Neural cell (in vitro differentiated cells): Measurements from ENCODE around the gene TDRD6. TPM values are rescaled to one million over a fixed set of nuclear protein-coding genes. Genes with fewer than 3 reads are reported as not detected.

Source experiments
- H2AFZ ChIP-seq: fragments of 200-600, 300-800 bp; sonication (generic), shearing (Covaris generic); 2 replicates; pipeline ENCODE4 v1.6.0; 2014; ENCODE audit warnings: low read depth, mild to moderate bottlenecking, antibody characterized with exemption, low read length, moderate library complexity
- H3F3A ChIP-seq: fragments of 200-600 bp; shearing (Covaris generic); 2 replicates; pipeline ENCODE4 v1.6.1; 2016; ENCODE audit warnings: mild to moderate bottlenecking, moderate library complexity, mixed read lengths, antibody characterized with exemption, low read length; ENCODE audit not compliant: insufficient read depth, poor library complexity, severe bottlenecking
- H3K27ac ChIP-seq: fragments of 200-600, 300-800 bp; sonication (generic), shearing (Covaris generic); 2 replicates; pipeline ENCODE4 v1.5.1; 2014; ENCODE audit warnings: mild to moderate bottlenecking, low read length, moderate library complexity
- H3K27me3 ChIP-seq: fragments of 300-800, 200-600 bp; sonication (generic), shearing (Covaris generic); 2 replicates; pipeline ENCODE4 v1.6.0; 2014; ENCODE audit warnings: mild to moderate bottlenecking, low read depth, low read length, moderate library complexity; ENCODE audit not compliant: insufficient read depth
- H3K36me3 ChIP-seq: fragments of 300-800, 200-600 bp; sonication (generic), shearing (Covaris generic); 2 replicates; pipeline ENCODE4 v1.5.1; 2014; ENCODE audit warnings: mild to moderate bottlenecking, antibody characterized with exemption, low read length, moderate library complexity; ENCODE audit not compliant: insufficient read depth
- H3K4me2 ChIP-seq: fragments of 300-800, 200-600 bp; sonication (generic), shearing (Covaris generic); 2 replicates; pipeline ENCODE4 v1.6.0; 2014; ENCODE audit warnings: mild to moderate bottlenecking, low read length
- H3K4me3 ChIP-seq: fragments of 300-800, 200-600 bp; sonication (generic), shearing (Covaris generic); 2 replicates; pipeline ENCODE4 v1.5.1; 2014; ENCODE audit warnings: mild to moderate bottlenecking, low read length, moderate library complexity
- H3K79me2 ChIP-seq: fragments of 200-600 bp; shearing (Covaris generic); replicated peaks from 2 replicates; pipeline ENCODE4 v1.6.0; 2014; ENCODE audit warnings: mild to moderate bottlenecking, low read length, moderate library complexity; ENCODE audit not compliant: insufficient read depth
- H3K9ac ChIP-seq: fragments of 300-800, 200-600 bp; sonication (generic), shearing (Covaris generic); 2 replicates; pipeline ENCODE4 v1.6.1; 2016; ENCODE audit warnings: mild to moderate bottlenecking, low read length, mixed read lengths
- H3K9me2 ChIP-seq: fragments of 200-600 bp; shearing (Covaris generic); 2 replicates; pipeline ENCODE4 v1.6.1; 2016; ENCODE audit warnings: mild to moderate bottlenecking, low read length, mixed read lengths; ENCODE audit not compliant: insufficient read depth
- H3K9me3 ChIP-seq: fragments of 200-600, 300-800 bp; sonication (generic), shearing (Covaris generic); 2 replicates; pipeline ENCODE4 v1.6.1; 2016; ENCODE audit warnings: mild to moderate bottlenecking, mixed run types, low read length, moderate library complexity, mixed read lengths
- H4K20me1 ChIP-seq: fragments of 200-600 bp; shearing (Covaris generic); 2 replicates; pipeline ENCODE4 v1.6.1; 2016; ENCODE audit warnings: mild to moderate bottlenecking, mixed run types; ENCODE audit not compliant: insufficient read depth
- EP300 ChIP-seq: fragments of 450-650 bp; conservative IDR thresholded peaks from 2 replicates; pipeline ENCODE4 v1.6.1; 2014; ENCODE audit warnings: antibody characterized with exemption, mild to moderate bottlenecking, moderate library complexity; ENCODE audit not compliant: poor library complexity, severe bottlenecking
- EZH2 ChIP-seq: fragments of 200-600, 300-800 bp; shearing (Covaris generic), sonication (generic); IDR thresholded peaks from 2 replicates; pipeline ENCODE4 v1.6.1; 2014; ENCODE audit warnings: antibody characterized with exemption, low read length, borderline replicate concordance, mild to moderate bottlenecking; ENCODE audit not compliant: insufficient read depth, poor library complexity, severe bottlenecking
- MXI1 ChIP-seq: fragments of 450-650 bp; conservative IDR thresholded peaks from 2 replicates; pipeline ENCODE4 v1.6.1; 2014; ENCODE audit warnings: antibody characterized with exemption, mild to moderate bottlenecking; ENCODE audit not compliant: poor library complexity, severe bottlenecking
- POLR2AphosphoS5 ChIP-seq: IDR thresholded peaks from 2 replicates; pipeline ENCODE4 v1.6.1; 2012
- RAD21 ChIP-seq: fragments of 450-650 bp; conservative IDR thresholded peaks from 2 replicates; pipeline ENCODE4 v1.6.1; 2014; ENCODE audit warnings: antibody characterized with exemption, mild to moderate bottlenecking, moderate library complexity
- SMC3 ChIP-seq: fragments of 450-650 bp; conservative IDR thresholded peaks from 2 replicates; pipeline ENCODE4 v1.6.1; 2014; ENCODE audit warnings: antibody characterized with exemption, mild to moderate bottlenecking, moderate library complexity; ENCODE audit not compliant: poor library complexity
- TAF1 ChIP-seq: IDR thresholded peaks from 2 replicates; pipeline ENCODE4 v1.6.1; 2012; ENCODE audit warnings: low read depth
- polyA plus RNA-seq: library from polyadenylated mRNA; depleted of rRNA; stranded (reverse); fragments of >200 nt; gene quantifications from 2 replicates; pipeline ENCODE4 v1.2.3, GENCODE V29; 2014
- TF ChIP-seq, protein P1 (sequence below): fragments of 450-650 bp; IDR thresholded peaks from 2 replicates; pipeline ENCODE4 v1.5.1; 2014; ENCODE audit warnings: antibody characterized with exemption, mild to moderate bottlenecking, moderate library complexity; ENCODE audit not compliant: poor library complexity, severe bottlenecking
- TF ChIP-seq, protein P2 (sequence below): IDR thresholded peaks from 2 replicates; pipeline ENCODE4 v1.6.1; 2012; ENCODE audit warnings: borderline replicate concordance

Gene TDRD6
- polyA plus RNA-seq, 1 donor from 2014 or later: 0.92 TPM

GRCh38 chr6:46651006-46651405 is 36.7 kb upstream of the TDRD6 start:
- no peaks in the 10 kb centered on the region for H3F3A ChIP-seq
- H4K20me1 ChIP-seq: no peaks in the 10 kb centered on the region
- H3K4me2 ChIP-seq: no peak overlapping the region
- no peak overlapping the region for H2AFZ ChIP-seq
- H3K9ac ChIP-seq: no peak overlapping the region
- no peak overlapping the region for H3K27ac ChIP-seq
- H3K36me3 ChIP-seq: no peaks in the 10 kb centered on the region
- no peak overlapping the region for H3K4me3 ChIP-seq
- no peaks in the 10 kb centered on the region for H3K79me2 ChIP-seq
- no peaks in the 10 kb centered on the region for H3K9me2 ChIP-seq
- H3K9me3 ChIP-seq: no peaks in the 10 kb centered on the region
- no peaks in the 10 kb centered on the region for H3K27me3 ChIP-seq
- TF ChIP-seq TAF1 (no peak), POLR2AphosphoS5 (no peak), SMC3 (no peak)
- TF ChIP-seq, protein P1, sequence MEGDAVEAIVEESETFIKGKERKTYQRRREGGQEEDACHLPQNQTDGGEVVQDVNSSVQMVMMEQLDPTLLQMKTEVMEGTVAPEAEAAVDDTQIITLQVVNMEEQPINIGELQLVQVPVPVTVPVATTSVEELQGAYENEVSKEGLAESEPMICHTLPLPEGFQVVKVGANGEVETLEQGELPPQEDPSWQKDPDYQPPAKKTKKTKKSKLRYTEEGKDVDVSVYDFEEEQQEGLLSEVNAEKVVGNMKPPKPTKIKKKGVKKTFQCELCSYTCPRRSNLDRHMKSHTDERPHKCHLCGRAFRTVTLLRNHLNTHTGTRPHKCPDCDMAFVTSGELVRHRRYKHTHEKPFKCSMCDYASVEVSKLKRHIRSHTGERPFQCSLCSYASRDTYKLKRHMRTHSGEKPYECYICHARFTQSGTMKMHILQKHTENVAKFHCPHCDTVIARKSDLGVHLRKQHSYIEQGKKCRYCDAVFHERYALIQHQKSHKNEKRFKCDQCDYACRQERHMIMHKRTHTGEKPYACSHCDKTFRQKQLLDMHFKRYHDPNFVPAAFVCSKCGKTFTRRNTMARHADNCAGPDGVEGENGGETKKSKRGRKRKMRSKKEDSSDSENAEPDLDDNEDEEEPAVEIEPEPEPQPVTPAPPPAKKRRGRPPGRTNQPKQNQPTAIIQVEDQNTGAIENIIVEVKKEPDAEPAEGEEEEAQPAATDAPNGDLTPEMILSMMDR: no peak

- no peaks in the 10 kb centered on the region for H3K9me2 ChIP-seq
- H3K9ac ChIP-seq: no peak overlapping the region
- H3K27ac ChIP-seq: no peak overlapping the region
- no peaks in the 10 kb centered on the region for H3K79me2 ChIP-seq
- H3K4me2 ChIP-seq: peak overlapping the region; percentile 34
- peak overlapping the region; percentile 83 for H3K4me3 ChIP-seq
- H3K36me3 ChIP-seq: no peaks in the 10 kb centered on the region
- no peaks in the 10 kb centered on the region for H4K20me1 ChIP-seq
- no peaks in the 10 kb centered on the region for H3K27me3 ChIP-seq
- no peaks in the 10 kb centered on the region for H3K9me3 ChIP-seq
- H3F3A ChIP-seq: no peaks in the 10 kb centered on the region
- no peak for TF ChIP-seq MXI1
- TF ChIP-seq EZH2: no peak
- TF ChIP-seq EP300: no peak
- TF ChIP-seq POLR2AphosphoS5: no peak
- TF ChIP-seq, protein P2, sequence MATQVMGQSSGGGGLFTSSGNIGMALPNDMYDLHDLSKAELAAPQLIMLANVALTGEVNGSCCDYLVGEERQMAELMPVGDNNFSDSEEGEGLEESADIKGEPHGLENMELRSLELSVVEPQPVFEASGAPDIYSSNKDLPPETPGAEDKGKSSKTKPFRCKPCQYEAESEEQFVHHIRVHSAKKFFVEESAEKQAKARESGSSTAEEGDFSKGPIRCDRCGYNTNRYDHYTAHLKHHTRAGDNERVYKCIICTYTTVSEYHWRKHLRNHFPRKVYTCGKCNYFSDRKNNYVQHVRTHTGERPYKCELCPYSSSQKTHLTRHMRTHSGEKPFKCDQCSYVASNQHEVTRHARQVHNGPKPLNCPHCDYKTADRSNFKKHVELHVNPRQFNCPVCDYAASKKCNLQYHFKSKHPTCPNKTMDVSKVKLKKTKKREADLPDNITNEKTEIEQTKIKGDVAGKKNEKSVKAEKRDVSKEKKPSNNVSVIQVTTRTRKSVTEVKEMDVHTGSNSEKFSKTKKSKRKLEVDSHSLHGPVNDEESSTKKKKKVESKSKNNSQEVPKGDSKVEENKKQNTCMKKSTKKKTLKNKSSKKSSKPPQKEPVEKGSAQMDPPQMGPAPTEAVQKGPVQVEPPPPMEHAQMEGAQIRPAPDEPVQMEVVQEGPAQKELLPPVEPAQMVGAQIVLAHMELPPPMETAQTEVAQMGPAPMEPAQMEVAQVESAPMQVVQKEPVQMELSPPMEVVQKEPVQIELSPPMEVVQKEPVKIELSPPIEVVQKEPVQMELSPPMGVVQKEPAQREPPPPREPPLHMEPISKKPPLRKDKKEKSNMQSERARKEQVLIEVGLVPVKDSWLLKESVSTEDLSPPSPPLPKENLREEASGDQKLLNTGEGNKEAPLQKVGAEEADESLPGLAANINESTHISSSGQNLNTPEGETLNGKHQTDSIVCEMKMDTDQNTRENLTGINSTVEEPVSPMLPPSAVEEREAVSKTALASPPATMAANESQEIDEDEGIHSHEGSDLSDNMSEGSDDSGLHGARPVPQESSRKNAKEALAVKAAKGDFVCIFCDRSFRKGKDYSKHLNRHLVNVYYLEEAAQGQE: no peak
- H2AFZ ChIP-seq: no peak overlapping the region
Observed at GRCh38 chr6:46651816-46652215, 35.9 kb upstream of the TDRD6 start.

DNA sequence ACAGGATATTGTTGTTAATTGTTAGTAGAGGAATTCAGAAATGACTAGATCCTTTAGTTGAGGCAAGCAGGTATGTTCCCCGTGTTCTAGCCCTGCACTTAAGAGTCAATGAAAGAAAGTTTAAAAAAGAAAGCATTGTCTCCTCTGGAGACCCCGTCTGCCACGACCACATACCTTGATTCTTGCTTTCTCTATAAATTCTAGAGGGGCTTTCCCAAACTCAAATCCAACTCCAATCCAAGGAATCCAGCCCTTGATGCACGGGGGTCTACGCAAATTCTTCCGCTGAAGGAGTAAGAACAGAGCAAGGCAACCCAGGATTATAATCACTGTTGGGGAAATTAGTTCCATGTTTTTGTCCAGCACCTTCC is 35.5 kb upstream of the TDRD6 start:
- Histone ChIP-seq H3K9me3 (no peaks in the 10 kb centered on the region), H3K9ac (peak overlapping the region; percentile 71), H3K27me3 (no peaks in the 10 kb centered on the region), H2AFZ (peak overlapping the region; percentile 65), H3K9me2 (no peaks in the 10 kb centered on the region), H3K4me3 (peak overlapping the region; percentile 83), H3K27ac (no peak overlapping the region), H3K36me3 (no peaks in the 10 kb centered on the region), H3F3A (no peaks in the 10 kb centered on the region), H3K79me2 (no peaks in the 10 kb centered on the region), H3K4me2 (peak overlapping the region; percentile 34), H4K20me1 (no peaks in the 10 kb centered on the region)
- TF ChIP-seq MXI1 (no peak), SMC3 (no peak), RAD21 (no peak), TAF1 (no peak), EP300 (no peak), EZH2 (no peak), POLR2AphosphoS5 (no peak)
- TF ChIP-seq, protein P2: no peak
- TF ChIP-seq, protein P1: no peak
